A549 (cell line): ENCODE measurements around the gene ACTL7B. TPM values are rescaled to one million over a fixed set of nuclear protein-coding genes. Genes with fewer than 3 reads are reported as not detected.
"Not testable (repeated sequence)": the region's sequence is repeated elsewhere in the genome, so short reads cannot be mapped to it uniquely, and the experiment has no call there.

Experiments
- ATAC-seq, 2 experiments: fragments of 200-7000 bp in 1 of 2; fragments of >200 bp in 1 of 2; cut with Nextera tagmentation in 1 of 2; cut with Tn5 transposase in 1 of 2; 3 replicates each; pipeline versions ENCODE4 v1.8.0 to v1.9.1; 2018 to 2020; ENCODE audit warnings: mild to moderate bottlenecking in 1 of 2, moderate library complexity in 1 of 2
- CTCF ChIA-PET: fragments of 300-600 bp; sonication (Branson Sonifier 250); formaldehyde crosslinking; extraction: SDS; loops from one replicate; lab custom pipeline; 2021; ENCODE audit warnings: antibody characterized with exemption, inconsistent platforms; lab: Yijun Ruan, JAX
- POLR2A ChIA-PET: fragments of 350-600 bp; formaldehyde crosslinking; extraction: SDS; loops from one replicate; lab custom pipeline; 2021; ENCODE audit warnings: antibody characterized with exemption, inconsistent platforms; lab: Yijun Ruan, JAX
- DNase-seq, 2 experiments: peaks; one replicate each; pipeline versions ENCODE4 v3.0.0 to v3.0.0-alpha.2; 2011 to 2016; ENCODE audit warnings: low read depth in 1 of 2, low spot score in 1 of 2
- FAIRE-seq: peaks from 2 replicates; lab custom pipeline; 2011; peaks lifted over from hg19 to GRCh38; lab: Jason Lieb, UNC
- H3K27ac ChIP-seq, 2 experiments: fragments of >200 bp; sonication (Bioruptor Twin); formaldehyde crosslinking; 3 replicates each; pipeline ENCODE4 v1.5.1; 2016 to 2017
- H3K4me1 ChIP-seq: fragments of >200 bp; sonication (Bioruptor Twin); formaldehyde crosslinking; 3 replicates; pipeline ENCODE4 v1.6.1; 2016
- H3K4me2 ChIP-seq: fragments of >200 bp; sonication (Bioruptor Twin); formaldehyde crosslinking; 3 replicates; pipeline ENCODE4 v1.6.1; 2016
- H3K4me3 ChIP-seq: fragments of >200 bp; sonication (Bioruptor Twin); formaldehyde crosslinking; 3 replicates; pipeline ENCODE4 v1.5.1; 2016
- H3K9me3 ChIP-seq: fragments of >200 bp; sonication (Bioruptor Twin); formaldehyde crosslinking; 3 replicates; pipeline ENCODE4 v1.6.1; 2016
- BCL3 ChIP-seq: fragments of >200 bp; sonication (Bioruptor Twin); formaldehyde crosslinking; IDR thresholded peaks from 3 replicates; pipeline ENCODE4 v1.6.1; 2016
- BHLHE40 ChIP-seq: IDR thresholded peaks from 2 replicates; pipeline ENCODE4 v1.6.1; 2012; ENCODE audit warnings: low read depth, low read length, inconsistent platforms
- CBX2 ChIP-seq: fragments of 200-600 bp; sonication (generic); IDR thresholded peaks from 2 replicates; pipeline ENCODE4 v1.6.1; 2016; ENCODE audit warnings: low read depth, mild to moderate bottlenecking, borderline replicate concordance
- CBX8 ChIP-seq: fragments of 200-600 bp; sonication (generic); IDR thresholded peaks from 2 replicates; pipeline ENCODE4 v1.6.1; 2016
- E2F6 ChIP-seq: IDR thresholded peaks from 2 replicates; pipeline ENCODE4 v1.6.1; 2012; ENCODE audit warnings: low read depth, borderline replicate concordance
- EHF ChIP-seq: fragments of 250-450 bp; sonication (Bioruptor Pico); IDR thresholded peaks from 2 replicates; pipeline ENCODE4 v1.5.0; 2020; ENCODE audit warnings: mild to moderate bottlenecking
- ESRRA ChIP-seq: fragments of 150-350 bp; IDR thresholded peaks from 2 replicates; pipeline ENCODE4 v1.6.1; 2014; ENCODE audit warnings: mild to moderate bottlenecking, low read length, borderline replicate concordance
- FOSB ChIP-seq: fragments of 250-450 bp; sonication (Bioruptor Pico); IDR thresholded peaks from 2 replicates; pipeline ENCODE4 v1.5.0; 2020; ENCODE audit warnings: mild to moderate bottlenecking, moderate library complexity
- FOSL2 ChIP-seq, 2 experiments: fragments of 450-650 bp in 1 of 2; fragments of >200 bp in 1 of 2; sonication (Bioruptor Twin) in 1 of 2; formaldehyde crosslinking; IDR thresholded peaks; 2 replicates each; pipeline versions ENCODE4 v1.5.0 to v1.6.1; 2016 to 2020; ENCODE audit warnings: mild to moderate bottlenecking in 1 of 2, moderate library complexity in 1 of 2
- GATA3 ChIP-seq: IDR thresholded peaks from 2 replicates; pipeline ENCODE4 v1.6.1; 2012; ENCODE audit warnings: borderline replicate concordance
- HDAC2 ChIP-seq: fragments of 200-600 bp; sonication (generic); IDR thresholded peaks from 2 replicates; pipeline ENCODE4 v1.6.1; 2016
- HES2 ChIP-seq: fragments of >200 bp; sonication (Bioruptor Twin); formaldehyde crosslinking; IDR thresholded peaks from 2 replicates; pipeline ENCODE4 v1.6.1; 2016
- HEYL ChIP-seq: fragments of 250-450 bp; sonication (Bioruptor Pico); IDR thresholded peaks from 2 replicates; pipeline ENCODE4 v1.8.0; 2021; ENCODE audit warnings: mild to moderate bottlenecking, moderate library complexity
- JUNB ChIP-seq: fragments of >200 bp; sonication (Bioruptor Twin); formaldehyde crosslinking; IDR thresholded peaks from 2 replicates; pipeline ENCODE4 v1.6.1; 2016
- MAX ChIP-seq: IDR thresholded peaks from 2 replicates; pipeline ENCODE4 v1.6.1; 2012
- MAZ ChIP-seq: fragments of 150-350 bp; IDR thresholded peaks from 2 replicates; pipeline ENCODE4 v1.6.1; 2014; ENCODE audit warnings: antibody characterized with exemption, low read depth, low read length, borderline replicate concordance
- NFE2L2 ChIP-seq: fragments of 150-350 bp; conservative IDR thresholded peaks from 2 replicates; pipeline ENCODE4 v1.6.1; 2014; ENCODE audit warnings: low read length
- POLR2A ChIP-seq: IDR thresholded peaks from 2 replicates; pipeline ENCODE4 v1.6.1; 2012; ENCODE audit warnings: mild to moderate bottlenecking, low read length
- POLR2AphosphoS2 ChIP-seq: conservative IDR thresholded peaks from 2 replicates; pipeline ENCODE4 v1.6.1; 2012; ENCODE audit warnings: low read length, improper control_type of control experiment, inconsistent platforms
- RAD21 ChIP-seq, 2 experiments: fragments of >200 bp in 1 of 2; sonication (Bioruptor Twin) in 1 of 2; formaldehyde crosslinking in 1 of 2; IDR thresholded peaks in 1 of 2; conservative IDR thresholded peaks in 1 of 2; 2 replicates in 1 of 2; 3 replicates in 1 of 2; pipeline ENCODE4 v1.6.1; 2012 to 2018; ENCODE audit warnings: inconsistent platforms in 1 of 2
- REST ChIP-seq: fragments of 200-600 bp; sonication (generic); IDR thresholded peaks from 2 replicates; pipeline ENCODE4 v1.6.1; 2016; ENCODE audit warnings: antibody characterized with exemption, mild to moderate bottlenecking, moderate library complexity
- SREBF2 ChIP-seq: fragments of 450-650 bp; IDR thresholded peaks from 2 replicates; pipeline ENCODE4 v1.6.1; 2014; ENCODE audit warnings: mild to moderate bottlenecking, moderate library complexity
- TFCP2L1 ChIP-seq: fragments of 250-450 bp; sonication (Bioruptor Pico); IDR thresholded peaks from 2 replicates; pipeline ENCODE4 v1.5.0; 2021; ENCODE audit warnings: mild to moderate bottlenecking
- USF2 ChIP-seq: fragments of 450-650 bp; IDR thresholded peaks from 2 replicates; pipeline ENCODE4 v1.6.1; 2014; ENCODE audit warnings: antibody characterized with exemption
- ZNF302 ChIP-seq: fragments of 250-450 bp; sonication (Bioruptor Pico); IDR thresholded peaks from 2 replicates; pipeline ENCODE4 v1.9.0; 2021; ENCODE audit warnings: inconsistent platforms, mild to moderate bottlenecking, moderate library complexity
- ZSCAN20 ChIP-seq: fragments of 250-450 bp; sonication (Bioruptor Pico); IDR thresholded peaks from 2 replicates; pipeline ENCODE4 v1.8.0; 2022; ENCODE audit warnings: mild to moderate bottlenecking, moderate library complexity
- WGBS: methylation state at CpG from one replicate; pipeline ENCODE4 v1.1.6; 2017; ENCODE audit errors: missing lambda C conversion rate; 5-methylcytosine and 5-hydroxymethylcytosine counted together
- polyA plus RNA-seq, 4 experiments: library from polyadenylated mRNA; depleted of rRNA in 3 of 4; stranded (reverse); fragments of >200 nt; fragmentation: RNase III in 1 of 4; extraction: RNeasy Plus Mini Kit Qiagen cat#74134 plus additional on column Dnase treatment in 1 of 4; gene quantifications; 2 replicates in 3 of 4; 3 replicates in 1 of 4; pipeline ENCODE4 v1.2.3, GENCODE V29; 2011 to 2017

The ACTL7B gene
- polyA plus RNA-seq, 2 of the 4 experiments (the other 2 are of a cell fraction), result not detected

- H3K4me3 ChIP-seq, result no peak overlapping the region
- DNase-seq (no peak), ATAC-seq (no peak), FAIRE-seq (no peak)
- no peak overlapping the region for H3K4me2 ChIP-seq
- 93% methylated on average over 5 of the region's 5 CpGs for WGBS
- no peaks in the 10 kb centered on the region for H3K9me3 ChIP-seq
- no peak overlapping the region for H3K27ac ChIP-seq
- POLR2A ChIA-PET, result no interaction called here
- CTCF ChIA-PET, result interaction anchor here (0.6 to 1.9 kb wide), 9 partner anchors 11 to 1470 kb away, joined by 3 to 7 read pairs (median 4); no protein-coding TSS in a partner anchor
- H3K4me1 ChIP-seq, result no peaks in the 10 kb centered on the region
- TF ChIP-seq HEYL (CRISPR knock-in tag) (no peak), POLR2A (no peak), SREBF2 (no peak), FOSL2 (IDR thresholded peaks at IDR 0.05) (no peak), FOSL2 (CRISPR knock-in tag; IDR thresholded peaks at IDR 0.05) (no peak), ESRRA (no peak), TFCP2L1 (CRISPR knock-in tag) (no peak), ZNF302 (CRISPR knock-in tag) (no peak), NFE2L2 (no peak), BHLHE40 (no peak)
Measured at GRCh38 chr9:108900176-108900575, 44.4 kb upstream of the ACTL7B start.

GRCh38 chr9:108899023-108899695 is 43.4 kb upstream of the ACTL7B start:
- CTCF ChIA-PET, result interaction anchor here (0.6 to 1.9 kb wide), 10 partner anchors 10 to 1471 kb away, joined by 3 to 7 read pairs (median 4); no protein-coding TSS in a partner anchor
- FAIRE-seq, DNase-seq, H3K9me3 ChIP-seq, H3K27ac ChIP-seq, H3K4me3 ChIP-seq, POLR2A ChIA-PET, ATAC-seq, H3K4me1 ChIP-seq, H3K4me2 ChIP-seq: not testable (repeated sequence)
- 90% methylated on average over 8 of the region's 8 CpGs for WGBS

GRCh38 chr9:108897324-108898096 is 41.7 kb upstream of the ACTL7B start:
- Histone ChIP-seq H3K4me3 (no peak overlapping the region), H3K27ac (no peak overlapping the region), H3K9me3 (no peaks in the 10 kb centered on the region), H3K4me2 (no peak overlapping the region), H3K4me1 (no peaks in the 10 kb centered on the region)
- ChIA-PET POLR2A (no interaction called here), CTCF (no interaction called here)
- 87% methylated on average over 2 of the region's 2 CpGs for WGBS
- ATAC-seq (no peak), FAIRE-seq (no peak), DNase-seq (no peak)
- TF ChIP-seq RAD21 (conservative IDR thresholded peaks at IDR 0.05 in 1 of 2, IDR thresholded peaks at IDR 0.05 in 1 of 2) (no peak), BCL3 (no peak), HES2 (no peak), CBX2 (no peak), MAZ (no peak), REST (no peak), EHF (no peak), POLR2AphosphoS2 (no peak), JUNB (no peak), MAX (no peak), POLR2A (no peak), BHLHE40 (no peak), GATA3 (no peak), ZSCAN20 (no peak), HDAC2 (no peak), FOSB (CRISPR knock-in tag) (no peak), E2F6 (no peak), CBX8 (no peak), ESRRA (no peak), USF2 (no peak)
